Body of pancreas (tissue), 4 donors: ENCODE results near the gene JCAD. TPM values are rescaled to one million over a fixed set of nuclear protein-coding genes. Genes with fewer than 3 reads are reported as not detected.

Source experiments
- ATAC-seq: fragments of 150-250 bp; one replicate; pipeline ENCODE4 v1.9.1; 2016
- DNase-seq, 4 donors: peaks; one replicate each; pipeline ENCODE4 v3.0.0-alpha.2; 2019
- H3K27ac ChIP-seq, 4 donors: fragments of 200-600 bp; sonication (generic); 1 replicate in 3 of 4; 2 replicates in 1 of 4; pipeline versions ENCODE4 v1.5.1 to v1.6.1; 2016 to 2019; ENCODE audit warnings: mild to moderate bottlenecking in 1 of 4, mixed read lengths in 1 of 4, moderate library complexity in 1 of 4
- H3K27me3 ChIP-seq, 2 donors: fragments of 200-600 bp; sonication (generic); one replicate each; pipeline ENCODE4 v1.6.0; 2016; ENCODE audit warnings: mild to moderate bottlenecking in 1 of 2
- H3K36me3 ChIP-seq, 2 donors: fragments of 200-600 bp; sonication (generic); replicated peaks in 1 of 2; 2 replicates each; pipeline ENCODE4 v1.5.1; 2016; ENCODE audit warnings: low read depth in 2 of 2; ENCODE audit not compliant: insufficient read depth in 1 of 2
- H3K4me1 ChIP-seq: fragments of 200-600 bp; sonication (generic); one replicate; pipeline ENCODE4 v1.6.0; 2016
- H3K4me3 ChIP-seq, 2 donors: fragments of 200-600 bp; sonication (generic); 1 replicate in 1 of 2; 2 replicates in 1 of 2; pipeline ENCODE4 v1.5.1; 2016 to 2019
- H3K9me3 ChIP-seq, 3 donors: fragments of 200-600 bp; sonication (generic); 1 replicate in 2 of 3; 2 replicates in 1 of 3; pipeline ENCODE4 v1.5.1; 2016
- POLR2A ChIP-seq, 3 donors: fragments of 450-650 bp; IDR thresholded peaks; one replicate each; pipeline ENCODE4 v1.6.1; 2016; ENCODE audit warnings: antibody characterized with exemption in 3 of 3, mild to moderate bottlenecking in 2 of 3
- WGBS, 2 donors: methylation state at CpG; one replicate each; pipeline ENCODE4 v1.1.5; 2017; 5-methylcytosine and 5-hydroxymethylcytosine counted together
- intact Hi-C: fragments of 100-400 bp; cut with DNase I; formaldehyde crosslinking; loops from one replicate; pipeline ENCODE4 v1.15.1; 2023
- total RNA-seq, 2 donors: library from RNA; depleted of rRNA; stranded (reverse); fragments of >200 nt; gene quantifications; one replicate each; pipeline ENCODE4 v1.1.0, GENCODE V29; 2016
- TF ChIP-seq, protein P1 (sequence below), 7 experiments: fragments of 450-650 bp in 4 of 7; fragments of 200-600 bp in 3 of 7; sonication (generic) in 3 of 7; IDR thresholded peaks; one replicate each; pipeline ENCODE4 v1.5.1; 2016 to 2019; ENCODE audit warnings: antibody characterized with exemption in 7 of 7

The JCAD gene
- total RNA-seq, 2 donors from 2014 or later: 15.3 to 22.4 TPM

- WGBS, 2 donors: 56 to 59% methylated on average over 17 to 18 of the region's 18 CpGs
- no peak overlapping the region for H3K4me3 ChIP-seq
- H3K36me3 ChIP-seq: no peaks in the 10 kb centered on the region
- DNase-seq: no peak
- H3K27ac ChIP-seq: no peak overlapping the region
- no peaks in the 10 kb centered on the region for H3K27me3 ChIP-seq
- TF ChIP-seq, protein P1, sequence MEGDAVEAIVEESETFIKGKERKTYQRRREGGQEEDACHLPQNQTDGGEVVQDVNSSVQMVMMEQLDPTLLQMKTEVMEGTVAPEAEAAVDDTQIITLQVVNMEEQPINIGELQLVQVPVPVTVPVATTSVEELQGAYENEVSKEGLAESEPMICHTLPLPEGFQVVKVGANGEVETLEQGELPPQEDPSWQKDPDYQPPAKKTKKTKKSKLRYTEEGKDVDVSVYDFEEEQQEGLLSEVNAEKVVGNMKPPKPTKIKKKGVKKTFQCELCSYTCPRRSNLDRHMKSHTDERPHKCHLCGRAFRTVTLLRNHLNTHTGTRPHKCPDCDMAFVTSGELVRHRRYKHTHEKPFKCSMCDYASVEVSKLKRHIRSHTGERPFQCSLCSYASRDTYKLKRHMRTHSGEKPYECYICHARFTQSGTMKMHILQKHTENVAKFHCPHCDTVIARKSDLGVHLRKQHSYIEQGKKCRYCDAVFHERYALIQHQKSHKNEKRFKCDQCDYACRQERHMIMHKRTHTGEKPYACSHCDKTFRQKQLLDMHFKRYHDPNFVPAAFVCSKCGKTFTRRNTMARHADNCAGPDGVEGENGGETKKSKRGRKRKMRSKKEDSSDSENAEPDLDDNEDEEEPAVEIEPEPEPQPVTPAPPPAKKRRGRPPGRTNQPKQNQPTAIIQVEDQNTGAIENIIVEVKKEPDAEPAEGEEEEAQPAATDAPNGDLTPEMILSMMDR (IDR thresholded peaks at IDR 0.05): no peak
- peak; percentile 38 for ATAC-seq
- no peaks in the 10 kb centered on the region for H3K4me1 ChIP-seq
- H3K9me3 ChIP-seq: no peaks in the 10 kb centered on the region
- intact Hi-C loops: no loop called here
These were observed 10.4 kb downstream of the JCAD start for GRCh38 chr10:30048768-30049517.

DNA sequence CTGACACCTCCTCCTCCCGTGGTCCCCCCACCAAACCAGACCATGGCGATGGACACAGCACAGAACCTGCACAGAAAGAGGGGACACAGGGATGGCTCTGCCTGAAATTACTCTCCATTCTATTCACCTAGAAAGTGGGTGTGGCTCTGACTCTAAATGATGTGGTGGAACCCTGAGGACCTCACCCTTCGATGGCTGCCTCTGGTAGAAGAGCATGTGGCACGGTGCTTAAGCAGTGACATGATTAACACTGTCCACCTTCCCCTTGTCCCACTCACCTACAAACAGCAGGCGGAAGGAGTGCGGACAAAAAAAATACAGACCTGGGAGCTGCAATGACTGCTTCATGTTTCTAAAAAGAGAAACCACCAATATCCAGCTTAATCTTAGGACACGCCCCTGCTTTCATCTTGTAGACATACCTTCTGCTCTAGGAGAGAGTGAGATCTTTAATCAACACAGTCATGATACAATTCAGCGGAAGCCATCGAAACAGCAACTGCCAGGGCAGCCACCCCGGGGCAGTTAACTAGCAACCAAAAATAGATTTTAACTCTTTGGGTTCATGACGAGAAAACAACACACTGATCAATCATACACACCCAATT is 11.4 kb downstream of the JCAD start:
- 52 to 62% methylated on average over 11 of the region's 11 CpGs for WGBS, 2 donors
- no peaks in the 10 kb centered on the region for H3K4me1 ChIP-seq
- H3K27ac ChIP-seq: no peak overlapping the region
- TF ChIP-seq, protein P1 (IDR thresholded peaks at IDR 0.05): no peak
- TF ChIP-seq POLR2A (IDR thresholded peaks at IDR 0.05): no peak
- DNase-seq (no peak), ATAC-seq (no peak)
- no peaks in the 10 kb centered on the region for H3K9me3 ChIP-seq
- H3K27me3 ChIP-seq: no peaks in the 10 kb centered on the region
- intact Hi-C loops: no loop called here
- H3K36me3 ChIP-seq: no peaks in the 10 kb centered on the region
- H3K4me3 ChIP-seq: no peak overlapping the region

- TF ChIP-seq, protein P1 (IDR thresholded peaks at IDR 0.05): no peak
- TF ChIP-seq POLR2A (IDR thresholded peaks at IDR 0.05): no peak
- no peak overlapping the region for H3K4me3 ChIP-seq
- DNase-seq (no peak), ATAC-seq (no peak)
- 88 to 92% methylated on average over 19 to 21 of the region's 21 CpGs for WGBS, 2 donors
- H3K4me1 ChIP-seq: no peaks in the 10 kb centered on the region
- no peaks in the 10 kb centered on the region for H3K27me3 ChIP-seq
- no peak overlapping the region for H3K27ac ChIP-seq
- intact Hi-C loops: no loop called here
- H3K36me3 ChIP-seq: no peaks in the 10 kb centered on the region
- H3K9me3 ChIP-seq: no peaks in the 10 kb centered on the region
These were observed 12.0 kb downstream of the JCAD start for GRCh38 chr10:30047430-30047829.

GRCh38 chr10:30046476-30046875 is 12.9 kb downstream of the JCAD start:
- Histone ChIP-seq H3K4me1 (no peaks in the 10 kb centered on the region), H3K4me3 (no peak overlapping the region), H3K36me3 (no peaks in the 10 kb centered on the region), H3K27me3 (no peaks in the 10 kb centered on the region), H3K27ac (no peak overlapping the region), H3K9me3 (no peaks in the 10 kb centered on the region)
- WGBS, 2 donors: 43 to 57% methylated on average over 3 of the region's 3 CpGs
- DNase-seq (no peak), ATAC-seq (no peak)
- TF ChIP-seq, protein P1 (IDR thresholded peaks at IDR 0.05): no peak
- no peak for TF ChIP-seq POLR2A (IDR thresholded peaks at IDR 0.05)
- intact Hi-C loops: no loop called here

- DNase-seq: no peak
- no peaks in the 10 kb centered on the region for H3K27me3 ChIP-seq
- no peak for ATAC-seq
- 61 to 70% methylated on average over 7 of the region's 7 CpGs for WGBS, 2 donors
- H3K9me3 ChIP-seq: no peaks in the 10 kb centered on the region
- no peak for TF ChIP-seq POLR2A (IDR thresholded peaks at IDR 0.05)
- TF ChIP-seq, protein P1 (IDR thresholded peaks at IDR 0.05): no peak
- H3K27ac ChIP-seq: no peak overlapping the region
- H3K4me3 ChIP-seq: no peak overlapping the region
- H3K4me1 ChIP-seq: no peaks in the 10 kb centered on the region
- H3K36me3 ChIP-seq: no peaks in the 10 kb centered on the region
- intact Hi-C loops: no loop called here
These were observed 13.4 kb downstream of the JCAD start for GRCh38 chr10:30045961-30046360.
